HepG2 (cell line): ENCODE measurements around the gene VEGFA. TPM values are rescaled to one million over a fixed set of nuclear protein-coding genes. Genes with fewer than 3 reads are reported as not detected.

Experiments
- ASH2L ChIP-seq: fragments of 300-600, 200-600 bp; sonication (generic); IDR thresholded peaks from 2 replicates; pipeline ENCODE4 v1.7.0; 2017; ENCODE audit warnings: low read depth, mild to moderate bottlenecking, moderate library complexity, mixed read lengths, low read length; ENCODE audit not compliant: insufficient read length
- ATF1 ChIP-seq: IDR thresholded peaks from 2 replicates; pipeline ENCODE4 v1.6.1; 2016; ENCODE audit warnings: mild to moderate bottlenecking, control low read depth
- FOSL1 ChIP-seq: sonication (generic); formaldehyde crosslinking; IDR thresholded peaks from 2 replicates; pipeline ENCODE4 v1.9.0; 2021; ENCODE audit warnings: missing genetic modification reagents, borderline replicate concordance
- HMG20B ChIP-seq: conservative IDR thresholded peaks from 2 replicates; pipeline ENCODE4 v1.6.1; 2016; ENCODE audit warnings: missing genetic modification reagents, missing compliant biosample characterization
- KLF6 ChIP-seq: IDR thresholded peaks from 2 replicates; pipeline ENCODE4 v1.8.0; 2016; ENCODE audit warnings: missing biosample characterization, missing genetic modification reagents
- KMT2A ChIP-seq: sonication (generic); formaldehyde crosslinking; IDR thresholded peaks from 2 replicates; pipeline ENCODE4 v1.4.0; 2020; ENCODE audit warnings: missing genetic modification reagents
- LBX2 ChIP-seq: sonication (generic); formaldehyde crosslinking; IDR thresholded peaks from 2 replicates; pipeline ENCODE4 v1.5.0; 2020; ENCODE audit warnings: missing genetic modification reagents, mild to moderate bottlenecking, borderline replicate concordance
- NFKB2 ChIP-seq: sonication (generic); formaldehyde crosslinking; IDR thresholded peaks from 2 replicates; pipeline ENCODE4 v1.4.0; 2020; ENCODE audit warnings: missing genetic modification reagents, borderline replicate concordance
- NR2C2 ChIP-seq: sonication (generic); formaldehyde crosslinking; IDR thresholded peaks from 2 replicates; pipeline ENCODE4 v1.4.0; 2020; ENCODE audit warnings: missing genetic modification reagents, mild to moderate bottlenecking, moderate library complexity, borderline replicate concordance
- PPARG ChIP-seq: conservative IDR thresholded peaks from 2 replicates; pipeline ENCODE4 v1.6.1; 2016; ENCODE audit warnings: missing biosample characterization, missing genetic modification reagents
- SMAD3 ChIP-seq: sonication (generic); formaldehyde crosslinking; IDR thresholded peaks from 2 replicates; pipeline ENCODE4 v1.4.0; 2020; ENCODE audit warnings: missing genetic modification reagents
- TERF1 ChIP-seq: sonication (generic); formaldehyde crosslinking; IDR thresholded peaks from 2 replicates; pipeline ENCODE4 v1.8.0; 2022; ENCODE audit warnings: mild to moderate bottlenecking, missing genetic modification reagents, moderate library complexity
- THAP7 ChIP-seq: sonication (generic); formaldehyde crosslinking; IDR thresholded peaks from 2 replicates; pipeline ENCODE4 v1.8.1; 2023; ENCODE audit warnings: mild to moderate bottlenecking, missing genetic modification reagents
- ZBTB38 ChIP-seq: sonication (generic); formaldehyde crosslinking; IDR thresholded peaks from 2 replicates; pipeline ENCODE4 v1.5.1; 2020; ENCODE audit warnings: mild to moderate bottlenecking, missing genetic modification reagents
- ZKSCAN8 ChIP-seq: IDR thresholded peaks from 2 replicates; pipeline ENCODE4 v1.6.1; 2016; ENCODE audit warnings: borderline replicate concordance, missing genetic modification reagents, missing compliant biosample characterization
- ZNF224 ChIP-seq: sonication (generic); formaldehyde crosslinking; IDR thresholded peaks from 2 replicates; pipeline ENCODE4 v1.5.0; 2020; ENCODE audit warnings: mild to moderate bottlenecking, missing genetic modification reagents
- ZNF30 ChIP-seq: sonication (generic); formaldehyde crosslinking; IDR thresholded peaks from 2 replicates; pipeline ENCODE4 v1.5.0; 2020; ENCODE audit warnings: mild to moderate bottlenecking, missing genetic modification reagents
- ZNF350 ChIP-seq: sonication (generic); formaldehyde crosslinking; IDR thresholded peaks from 2 replicates; pipeline ENCODE4 v1.4.0; 2020; ENCODE audit warnings: mild to moderate bottlenecking, low read depth, missing genetic modification reagents, borderline replicate concordance
- ZNF639 ChIP-seq: conservative IDR thresholded peaks from 2 replicates; pipeline ENCODE4 v1.6.1; 2018; ENCODE audit warnings: missing genetic modification reagents
- ZNF720 ChIP-seq: sonication (generic); formaldehyde crosslinking; IDR thresholded peaks from 2 replicates; pipeline ENCODE4 v1.4.0; 2020; ENCODE audit warnings: missing genetic modification reagents
- polyA plus RNA-seq, 8 experiments: library from polyadenylated mRNA; depleted of rRNA in 3 of 8; stranded (reverse) in 7 of 8; unstranded in 1 of 8; fragments of >200 nt; fragmentation: Illumina TruSeq in 4 of 8; extraction: Trizol in 4 of 8; gene quantifications; 2 replicates each; pipeline versions ENCODE4 v1.2.1 to v1.2.3, GENCODE V29; 2011 to 2016; ENCODE audit warnings: low read depth in 4 of 8, missing spikeins in 1 of 8, mixed read lengths in 1 of 8; ENCODE audit not compliant: insufficient read depth in 1 of 8
- total RNA-seq, 5 experiments: library from RNA; depleted of rRNA; stranded (reverse); fragments of >200 nt; fragmentation: Illumina TruSeq; extraction: Trizol; gene quantifications; 2 replicates each; pipeline ENCODE4 v1.2.3, GENCODE V29; 2016; ENCODE audit warnings: low read depth in 1 of 5
- TF ChIP-seq, protein P1 (sequence below): sonication (generic); formaldehyde crosslinking; IDR thresholded peaks from 2 replicates; pipeline ENCODE4 v1.4.0; 2020; ENCODE audit warnings: missing genetic modification reagents
- TF ChIP-seq, protein P2 (sequence below): fragments of 450-650 bp; IDR thresholded peaks from 2 replicates; pipeline ENCODE4 v1.6.1; 2017; ENCODE audit warnings: mild to moderate bottlenecking

VEGFA gene
- total and polyA plus RNA-seq, 2 of the 13 experiments (the other 11 are each of a cell fraction or from before 2014, with no cell fraction given) = 68.1 to 629 TPM

- TF ChIP-seq LBX2 (no peak), ASH2L (peak; percentile 24), ZBTB38 (CRISPR knock-in tag) (no peak), FOSL1 (CRISPR knock-in tag) (peak; percentile 72), THAP7 (CRISPR knock-in tag) (no peak), NFKB2 (0 out of 2 replicates have a peak, but pooled peaks have one; percentile 38), ZNF720 (CRISPR knock-in tag) (no peak), KLF6 (CRISPR knock-in tag) (0 out of 2 replicates have a peak, but pooled peaks have one; percentile 8), ZNF224 (CRISPR knock-in tag) (0 out of 2 replicates have a peak, but pooled peaks have one; percentile 63), KMT2A (CRISPR knock-in tag) (peak; percentile 14; the same call in 1 of the 2 replicates), ATF1 (no peak), ZNF350 (CRISPR knock-in tag) (0 out of 2 replicates have a peak, but pooled peaks have one; percentile 22), HMG20B (no peak), ZNF30 (CRISPR knock-in tag) (no peak), PPARG (CRISPR knock-in tag) (no peak), ZNF639 (CRISPR knock-in tag) (no peak), TERF1 (CRISPR knock-in tag) (no peak), ZKSCAN8 (CRISPR knock-in tag) (no peak), SMAD3 (0 out of 2 replicates have a peak, but pooled peaks have one; percentile 21), NR2C2 (CRISPR knock-in tag) (no peak)
- TF ChIP-seq, protein P1, sequence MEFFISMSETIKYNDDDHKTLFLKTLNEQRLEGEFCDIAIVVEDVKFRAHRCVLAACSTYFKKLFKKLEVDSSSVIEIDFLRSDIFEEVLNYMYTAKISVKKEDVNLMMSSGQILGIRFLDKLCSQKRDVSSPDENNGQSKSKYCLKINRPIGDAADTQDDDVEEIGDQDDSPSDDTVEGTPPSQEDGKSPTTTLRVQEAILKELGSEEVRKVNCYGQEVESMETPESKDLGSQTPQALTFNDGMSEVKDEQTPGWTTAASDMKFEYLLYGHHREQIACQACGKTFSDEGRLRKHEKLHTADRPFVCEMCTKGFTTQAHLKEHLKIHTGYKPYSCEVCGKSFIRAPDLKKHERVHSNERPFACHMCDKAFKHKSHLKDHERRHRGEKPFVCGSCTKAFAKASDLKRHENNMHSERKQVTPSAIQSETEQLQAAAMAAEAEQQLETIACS (CRISPR knock-in tag) = no peak
- TF ChIP-seq, protein P2, sequence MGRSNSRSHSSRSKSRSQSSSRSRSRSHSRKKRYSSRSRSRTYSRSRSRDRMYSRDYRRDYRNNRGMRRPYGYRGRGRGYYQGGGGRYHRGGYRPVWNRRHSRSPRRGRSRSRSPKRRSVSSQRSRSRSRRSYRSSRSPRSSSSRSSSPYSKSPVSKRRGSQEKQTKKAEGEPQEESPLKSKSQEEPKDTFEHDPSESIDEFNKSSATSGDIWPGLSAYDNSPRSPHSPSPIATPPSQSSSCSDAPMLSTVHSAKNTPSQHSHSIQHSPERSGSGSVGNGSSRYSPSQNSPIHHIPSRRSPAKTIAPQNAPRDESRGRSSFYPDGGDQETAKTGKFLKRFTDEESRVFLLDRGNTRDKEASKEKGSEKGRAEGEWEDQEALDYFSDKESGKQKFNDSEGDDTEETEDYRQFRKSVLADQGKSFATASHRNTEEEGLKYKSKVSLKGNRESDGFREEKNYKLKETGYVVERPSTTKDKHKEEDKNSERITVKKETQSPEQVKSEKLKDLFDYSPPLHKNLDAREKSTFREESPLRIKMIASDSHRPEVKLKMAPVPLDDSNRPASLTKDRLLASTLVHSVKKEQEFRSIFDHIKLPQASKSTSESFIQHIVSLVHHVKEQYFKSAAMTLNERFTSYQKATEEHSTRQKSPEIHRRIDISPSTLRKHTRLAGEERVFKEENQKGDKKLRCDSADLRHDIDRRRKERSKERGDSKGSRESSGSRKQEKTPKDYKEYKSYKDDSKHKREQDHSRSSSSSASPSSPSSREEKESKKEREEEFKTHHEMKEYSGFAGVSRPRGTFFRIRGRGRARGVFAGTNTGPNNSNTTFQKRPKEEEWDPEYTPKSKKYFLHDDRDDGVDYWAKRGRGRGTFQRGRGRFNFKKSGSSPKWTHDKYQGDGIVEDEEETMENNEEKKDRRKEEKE = no peak
These were observed 34.0 kb downstream of the VEGFA start (continued) for GRCh38 chr6:43803783-43804549.
